ENCODE measurements around the gene PRPF6. TPM values are rescaled to one million over a fixed set of nuclear protein-coding genes. Genes with fewer than 3 reads are reported as not detected.

PRPF6 gene
- polyA plus RNA-seq, 1 donor from 2014 or later = 91.9 TPM

DNA sequence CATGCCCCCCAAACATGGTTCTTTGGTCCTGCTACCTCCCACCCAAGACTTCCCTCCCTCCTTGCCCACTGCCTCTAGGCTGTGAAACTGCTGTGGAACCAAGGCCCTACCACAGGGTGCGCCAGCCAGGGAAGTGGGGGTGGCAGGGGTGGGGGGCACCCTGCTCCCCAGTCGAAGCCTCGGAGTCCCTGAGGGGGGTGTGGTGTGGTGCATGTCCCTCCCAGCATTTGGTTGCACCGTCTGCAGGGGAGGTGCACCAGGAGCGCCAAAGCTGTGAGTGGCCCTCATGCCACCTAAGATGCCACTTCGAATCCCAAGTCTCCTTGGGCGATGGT is 96.6 kb downstream of the PRPF6 start:
- Histone ChIP-seq H3K4me3 (ENCODE audit: low read length) (no peak overlapping the region), H3K4me2 (ENCODE audit: low read length) (no peak overlapping the region), H3K36me3 (ENCODE audit: insufficient read depth, low read length) (no peaks in the 10 kb centered on the region), H3K27ac (ENCODE audit: low read length) (no peak overlapping the region), H3F3A (ENCODE audit: insufficient read depth, low read length, poor library complexity, severe bottlenecking) (no peaks in the 10 kb centered on the region), H2AFZ (ENCODE audit: low read depth, low read length) (no peak overlapping the region), H3K9me2 (ENCODE audit: insufficient read depth, low read length) (no peaks in the 10 kb centered on the region), H3K9ac (ENCODE audit: low read length) (no peak overlapping the region), H3K9me3 (ENCODE audit: low read length) (no peaks in the 10 kb centered on the region), H4K20me1 (ENCODE audit: insufficient read depth) (no peaks in the 10 kb centered on the region), H3K79me2 (replicated peaks; ENCODE audit: insufficient read depth, low read length) (no peaks in the 10 kb centered on the region), H3K27me3 (ENCODE audit: insufficient read depth, low read depth, low read length) (peaks cover 5% of the 10 kb centered on the region)
- TF ChIP-seq EZH2 (IDR thresholded peaks at IDR 0.05; ENCODE audit: borderline replicate concordance, insufficient read depth, low read length, poor library complexity, severe bottlenecking) (no peak), CTCF (IDR thresholded peaks at IDR 0.05; ENCODE audit: poor library complexity, severe bottlenecking) (no peak), RAD21 (conservative IDR thresholded peaks at IDR 0.05) (no peak), TAF1 (IDR thresholded peaks at IDR 0.05; ENCODE audit: low read depth) (no peak), EP300 (conservative IDR thresholded peaks at IDR 0.05; ENCODE audit: poor library complexity, severe bottlenecking) (no peak), MXI1 (conservative IDR thresholded peaks at IDR 0.05; ENCODE audit: poor library complexity, severe bottlenecking) (no peak), SMC3 (conservative IDR thresholded peaks at IDR 0.05; ENCODE audit: poor library complexity) (no peak), POLR2AphosphoS5 (IDR thresholded peaks at IDR 0.05) (no peak)
- TF ChIP-seq, protein P1, sequence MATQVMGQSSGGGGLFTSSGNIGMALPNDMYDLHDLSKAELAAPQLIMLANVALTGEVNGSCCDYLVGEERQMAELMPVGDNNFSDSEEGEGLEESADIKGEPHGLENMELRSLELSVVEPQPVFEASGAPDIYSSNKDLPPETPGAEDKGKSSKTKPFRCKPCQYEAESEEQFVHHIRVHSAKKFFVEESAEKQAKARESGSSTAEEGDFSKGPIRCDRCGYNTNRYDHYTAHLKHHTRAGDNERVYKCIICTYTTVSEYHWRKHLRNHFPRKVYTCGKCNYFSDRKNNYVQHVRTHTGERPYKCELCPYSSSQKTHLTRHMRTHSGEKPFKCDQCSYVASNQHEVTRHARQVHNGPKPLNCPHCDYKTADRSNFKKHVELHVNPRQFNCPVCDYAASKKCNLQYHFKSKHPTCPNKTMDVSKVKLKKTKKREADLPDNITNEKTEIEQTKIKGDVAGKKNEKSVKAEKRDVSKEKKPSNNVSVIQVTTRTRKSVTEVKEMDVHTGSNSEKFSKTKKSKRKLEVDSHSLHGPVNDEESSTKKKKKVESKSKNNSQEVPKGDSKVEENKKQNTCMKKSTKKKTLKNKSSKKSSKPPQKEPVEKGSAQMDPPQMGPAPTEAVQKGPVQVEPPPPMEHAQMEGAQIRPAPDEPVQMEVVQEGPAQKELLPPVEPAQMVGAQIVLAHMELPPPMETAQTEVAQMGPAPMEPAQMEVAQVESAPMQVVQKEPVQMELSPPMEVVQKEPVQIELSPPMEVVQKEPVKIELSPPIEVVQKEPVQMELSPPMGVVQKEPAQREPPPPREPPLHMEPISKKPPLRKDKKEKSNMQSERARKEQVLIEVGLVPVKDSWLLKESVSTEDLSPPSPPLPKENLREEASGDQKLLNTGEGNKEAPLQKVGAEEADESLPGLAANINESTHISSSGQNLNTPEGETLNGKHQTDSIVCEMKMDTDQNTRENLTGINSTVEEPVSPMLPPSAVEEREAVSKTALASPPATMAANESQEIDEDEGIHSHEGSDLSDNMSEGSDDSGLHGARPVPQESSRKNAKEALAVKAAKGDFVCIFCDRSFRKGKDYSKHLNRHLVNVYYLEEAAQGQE (IDR thresholded peaks at IDR 0.05; ENCODE audit: borderline replicate concordance) = no peak

DNA sequence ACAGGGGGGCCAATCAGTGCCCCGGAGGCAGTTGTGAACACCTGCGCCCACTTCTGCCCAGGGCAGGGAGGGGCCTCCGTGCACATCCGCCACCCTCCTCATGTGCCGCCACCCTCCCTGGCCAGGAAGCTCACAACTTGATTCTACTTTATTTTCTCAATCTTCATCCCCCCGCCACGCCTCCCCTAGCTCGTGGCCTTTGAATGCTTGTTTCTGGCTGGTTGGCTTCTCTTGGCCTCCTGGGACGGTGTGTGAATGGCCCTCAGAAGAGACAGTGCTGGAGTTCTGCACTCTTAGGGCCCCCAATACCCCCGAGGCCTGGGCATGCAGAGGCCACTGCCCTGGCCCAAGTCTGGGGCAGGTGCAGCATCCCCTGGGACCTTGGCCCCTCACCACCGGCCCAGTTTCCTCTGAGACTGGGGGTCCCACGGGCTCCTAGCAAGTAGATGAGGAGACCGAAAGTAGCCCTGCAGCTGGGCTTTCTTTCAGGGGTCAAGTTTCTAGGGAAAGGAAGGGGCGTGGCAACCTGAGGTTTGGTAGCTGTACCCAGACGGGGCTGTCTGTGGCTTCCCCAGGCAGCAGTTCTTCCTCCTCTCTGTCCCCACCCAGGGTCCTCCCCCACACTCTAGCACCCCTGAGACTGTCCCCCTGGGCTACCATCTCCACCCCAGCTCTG is 97.1 kb downstream of the PRPF6 start:
- Histone ChIP-seq H3K9me2 (ENCODE audit: insufficient read depth, low read length) (no peaks in the 10 kb centered on the region), H3K27ac (ENCODE audit: low read length) (no peak overlapping the region), H3K4me2 (ENCODE audit: low read length) (no peak overlapping the region)

More for the DNA sequence above, 97.1 kb downstream of the PRPF6 start:
- Histone ChIP-seq H2AFZ (ENCODE audit: low read depth, low read length) (no peak overlapping the region), H3K4me3 (ENCODE audit: low read length) (no peak overlapping the region), H3K36me3 (ENCODE audit: insufficient read depth, low read length) (no peaks in the 10 kb centered on the region), H3K9ac (ENCODE audit: low read length) (no peak overlapping the region), H3F3A (ENCODE audit: insufficient read depth, low read length, poor library complexity, severe bottlenecking) (no peaks in the 10 kb centered on the region), H3K79me2 (replicated peaks; ENCODE audit: insufficient read depth, low read length) (no peaks in the 10 kb centered on the region), H4K20me1 (ENCODE audit: insufficient read depth) (no peaks in the 10 kb centered on the region), H3K27me3 (ENCODE audit: insufficient read depth, low read depth, low read length) (peaks cover 8% of the 10 kb centered on the region), H3K9me3 (ENCODE audit: low read length) (no peaks in the 10 kb centered on the region)
- no peak for TF ChIP-seq SMC3 (conservative IDR thresholded peaks at IDR 0.05; ENCODE audit: poor library complexity)
- TF ChIP-seq POLR2AphosphoS5 (IDR thresholded peaks at IDR 0.05) = no peak
- no peak for TF ChIP-seq EZH2 (IDR thresholded peaks at IDR 0.05; ENCODE audit: borderline replicate concordance, insufficient read depth, low read length, poor library complexity, severe bottlenecking)
- TF ChIP-seq, protein P1 (IDR thresholded peaks at IDR 0.05; ENCODE audit: borderline replicate concordance) = no peak
- TF ChIP-seq CTCF (IDR thresholded peaks at IDR 0.05; ENCODE audit: poor library complexity, severe bottlenecking) = no peak
